Measurements from ENCODE around the gene EHBP1.

The EHBP1 gene

GRCh38 chr2:62920070-62920469, 214.6 kb downstream of the EHBP1 start:
- TF ChIP-seq TAF1 (IDR thresholded peaks at IDR 0.05; ENCODE audit: low read depth) (no peak), RAD21 (IDR thresholded peaks at IDR 0.05; ENCODE audit: low read depth) (no peak), YY1 (IDR thresholded peaks at IDR 0.05; ENCODE audit: low read depth) (no peak), EGR1 (IDR thresholded peaks at IDR 0.05) (no peak), FOXM1 (IDR thresholded peaks at IDR 0.05; ENCODE audit: borderline replicate concordance, low read depth) (no peak), MAX (IDR thresholded peaks at IDR 0.05) (no peak)

GRCh38 chr2:62923242-62923641, 217.7 kb downstream of the EHBP1 start:
- TF ChIP-seq CREB1 (IDR thresholded peaks at IDR 0.05; ENCODE audit: low read depth): no peak

- no peak for TF ChIP-seq NFIC (IDR thresholded peaks at IDR 0.05)
- TF ChIP-seq CREB1 (IDR thresholded peaks at IDR 0.05; ENCODE audit: low read depth): no peak
- no peak for TF ChIP-seq YY1 (IDR thresholded peaks at IDR 0.05; ENCODE audit: low read depth)
- no peak for TF ChIP-seq MAX (IDR thresholded peaks at IDR 0.05)
- TF ChIP-seq RAD21 (IDR thresholded peaks at IDR 0.05; ENCODE audit: low read depth): no peak
- no peak for TF ChIP-seq EGR1 (IDR thresholded peaks at IDR 0.05)
- no peak for TF ChIP-seq TAF1 (IDR thresholded peaks at IDR 0.05; ENCODE audit: low read depth)
- no peak for TF ChIP-seq TCF12 (IDR thresholded peaks at IDR 0.05; ENCODE audit: low read depth)
- no peak for TF ChIP-seq REST (IDR thresholded peaks at IDR 0.05; ENCODE audit: low read depth)
- TF ChIP-seq CEBPB (IDR thresholded peaks at IDR 0.05): no peak
- no peak for TF ChIP-seq TEAD4 (IDR thresholded peaks at IDR 0.05)
- no peak for TF ChIP-seq USF1 (IDR thresholded peaks at IDR 0.05)
- TF ChIP-seq EP300 (IDR thresholded peaks at IDR 0.05; ENCODE audit: borderline replicate concordance): no peak
- TF ChIP-seq ZBTB7A (IDR thresholded peaks at IDR 0.05; ENCODE audit: low read depth): no peak
- TF ChIP-seq FOXM1 (IDR thresholded peaks at IDR 0.05; ENCODE audit: borderline replicate concordance, low read depth): no peak
These were observed 218.4 kb downstream of the EHBP1 start for GRCh38 chr2:62923881-62924280.

- TF ChIP-seq USF1 (IDR thresholded peaks at IDR 0.05): no peak
- no peak for TF ChIP-seq CEBPB (IDR thresholded peaks at IDR 0.05)
- TF ChIP-seq YY1 (IDR thresholded peaks at IDR 0.05; ENCODE audit: low read depth): no peak
- TF ChIP-seq TAF1 (IDR thresholded peaks at IDR 0.05; ENCODE audit: low read depth): no peak
- no peak for TF ChIP-seq FOXM1 (IDR thresholded peaks at IDR 0.05; ENCODE audit: borderline replicate concordance, low read depth)
- no peak for TF ChIP-seq EGR1 (IDR thresholded peaks at IDR 0.05)
- TF ChIP-seq REST (IDR thresholded peaks at IDR 0.05; ENCODE audit: low read depth): no peak
- no peak for TF ChIP-seq MAX (IDR thresholded peaks at IDR 0.05)
- TF ChIP-seq CREB1 (IDR thresholded peaks at IDR 0.05; ENCODE audit: low read depth): no peak
- TF ChIP-seq TCF12 (IDR thresholded peaks at IDR 0.05; ENCODE audit: low read depth): no peak
- TF ChIP-seq NFIC (IDR thresholded peaks at IDR 0.05): no peak
- no peak for TF ChIP-seq RAD21 (IDR thresholded peaks at IDR 0.05; ENCODE audit: low read depth)
These were observed 222.5 kb downstream of the EHBP1 start for GRCh38 chr2:62928015-62928414.

GRCh38 chr2:62931536-62931935, 226.0 kb downstream of the EHBP1 start:
- no peak for TF ChIP-seq NFIC (IDR thresholded peaks at IDR 0.05)

- TF ChIP-seq CEBPB (IDR thresholded peaks at IDR 0.05) (no peak), TCF12 (IDR thresholded peaks at IDR 0.05; ENCODE audit: low read depth) (no peak), CREB1 (IDR thresholded peaks at IDR 0.05; ENCODE audit: low read depth) (no peak), MAX (IDR thresholded peaks at IDR 0.05) (no peak), NFIC (IDR thresholded peaks at IDR 0.05) (no peak), USF1 (IDR thresholded peaks at IDR 0.05) (no peak), EP300 (IDR thresholded peaks at IDR 0.05; ENCODE audit: borderline replicate concordance) (no peak), REST (IDR thresholded peaks at IDR 0.05; ENCODE audit: low read depth) (no peak), ZBTB7A (IDR thresholded peaks at IDR 0.05; ENCODE audit: low read depth) (no peak), YY1 (IDR thresholded peaks at IDR 0.05; ENCODE audit: low read depth) (no peak), RAD21 (IDR thresholded peaks at IDR 0.05; ENCODE audit: low read depth) (no peak), FOXM1 (IDR thresholded peaks at IDR 0.05; ENCODE audit: borderline replicate concordance, low read depth) (no peak), TEAD4 (IDR thresholded peaks at IDR 0.05) (no peak), EGR1 (IDR thresholded peaks at IDR 0.05) (no peak)
These were observed 227.9 kb downstream of the EHBP1 start for GRCh38 chr2:62933398-62933917.
